Sigmoid colon (tissue), 7 donors: ENCODE data around the gene ZNF576. TPM values are rescaled to one million over a fixed set of nuclear protein-coding genes. Genes with fewer than 3 reads are reported as not detected.

Experiments used
- DNase-seq: peaks from one replicate; pipeline ENCODE4 v3.0.0-alpha.2; 2019
- H3K27ac ChIP-seq, 4 donors: fragments of 200-600 bp; sonication (generic); one replicate each; pipeline ENCODE4 v1.5.1; 2016 to 2019; ENCODE audit warnings: mild to moderate bottlenecking in 1 of 4
- H3K27me3 ChIP-seq, 3 donors: fragments of 200-600 bp; sonication (generic); one replicate each; pipeline ENCODE4 v1.5.1; 2019; ENCODE audit warnings: mild to moderate bottlenecking in 1 of 3
- H3K36me3 ChIP-seq, 4 donors: fragments of 200-600 bp; sonication (generic); one replicate each; pipeline ENCODE4 v1.5.1; 2016 to 2019
- H3K4me1 ChIP-seq, 4 donors: fragments of 200-600 bp; sonication (generic); one replicate each; pipeline ENCODE4 v1.5.1; 2017 to 2019
- H3K4me3 ChIP-seq, 4 donors: fragments of 200-600 bp; sonication (generic); one replicate each; pipeline ENCODE4 v1.5.1; 2017 to 2019; ENCODE audit warnings: mild to moderate bottlenecking in 2 of 4, moderate library complexity in 1 of 4
- H3K9me3 ChIP-seq, 4 donors: fragments of 200-600 bp in 3 of 4; sonication (generic) in 3 of 4; one replicate each; pipeline versions ENCODE4 v1.5.1 to v1.6.1; 2013 to 2019
- CTCF ChIP-seq, 4 experiments: fragments of 450-650 bp in 3 of 4; fragments of 200-600 bp in 1 of 4; IDR thresholded peaks; one replicate each; pipeline ENCODE4 v1.5.1; 2016 to 2019; ENCODE audit warnings: antibody characterized with exemption in 4 of 4, mild to moderate bottlenecking in 3 of 4, moderate library complexity in 2 of 4
- EP300 ChIP-seq, 4 donors: sonication (generic); formaldehyde crosslinking; IDR thresholded peaks; one replicate each; pipeline ENCODE4 v1.6.1; 2017; ENCODE audit warnings: antibody characterized with exemption in 4 of 4
- POLR2A ChIP-seq, 2 donors: fragments of 450-650 bp; IDR thresholded peaks; one replicate each; pipeline ENCODE4 v1.6.1; 2016; ENCODE audit warnings: antibody characterized with exemption in 2 of 2, mild to moderate bottlenecking in 2 of 2, moderate library complexity in 2 of 2
- POLR2AphosphoS5 ChIP-seq, 4 donors: sonication (generic); formaldehyde crosslinking; IDR thresholded peaks; one replicate each; pipeline ENCODE4 v1.6.1; 2017; ENCODE audit warnings: antibody characterized with exemption in 4 of 4
- WGBS, 2 donors: extraction: QIAGEN DNeasy Blood & Tissue Kit; methylation state at CpG; one replicate each; pipeline ENCODE4 v1.1.7; 2013; 5-methylcytosine and 5-hydroxymethylcytosine counted together
- intact Hi-C: fragments of 100-400 bp; cut with DNase I; formaldehyde crosslinking; loops from one replicate; pipeline ENCODE4 v1.15.1; 2023
- polyA plus RNA-seq, 3 donors: library from polyadenylated mRNA; stranded (reverse); fragments of 200-250 nt; gene quantifications; one replicate each; pipeline ENCODE4 v1.2.3, GENCODE V29; 2013
- total RNA-seq, 4 donors: library from RNA; depleted of rRNA; stranded (reverse); fragments of >200 nt; gene quantifications; one replicate each; pipeline ENCODE4 v1.1.0, GENCODE V29; 2016
- donor health status: healthy with polysubstance abuse.
- donor health status: Bipolar disorder and iron deficiency.
- donor health status: healthy.

Gene ZNF576
- total and polyA plus RNA-seq, 7 donors = 12.1 to 23.3 (median 16.1) TPM

GRCh38 chr19:43623889-43624670 is 27.7 kb downstream of the ZNF576 start:
- H3K27me3 ChIP-seq = no peaks in the 10 kb centered on the region
- H3K4me1 ChIP-seq = peaks cover 0 to 12% (median 9%) of the 10 kb centered on the region in 4 donors
- H3K36me3 ChIP-seq = peaks cover 0 to 14% (median 0%) of the 10 kb centered on the region in 4 donors
- H3K4me3 ChIP-seq = no peak overlapping the region
- no peak for TF ChIP-seq EP300 (IDR thresholded peaks at IDR 0.05)
- TF ChIP-seq POLR2AphosphoS5 (IDR thresholded peaks at IDR 0.05) = no peak
- no peak for TF ChIP-seq POLR2A (IDR thresholded peaks at IDR 0.05)
- intact Hi-C loops = no loop called here
- no peak for DNase-seq
- 84 to 90% methylated on average over 35 of the region's 35 CpGs for WGBS, 2 donors
- H3K9me3 ChIP-seq = no peaks in the 10 kb centered on the region
- H3K27ac ChIP-seq = no peak overlapping the region

- DNase-seq = no peak
- H3K27ac ChIP-seq = no peak overlapping the region
- no peak overlapping the region for H3K4me3 ChIP-seq
- peaks cover 0 to 14% (median 0%) of the 10 kb centered on the region in 4 donors for H3K36me3 ChIP-seq
- H3K27me3 ChIP-seq = no peaks in the 10 kb centered on the region
- H3K4me1 ChIP-seq = peaks cover 0 to 9% (median 9%) of the 10 kb centered on the region in 4 donors
- TF ChIP-seq CTCF (IDR thresholded peaks at IDR 0.05) (no peak), EP300 (IDR thresholded peaks at IDR 0.05) (no peak), POLR2AphosphoS5 (IDR thresholded peaks at IDR 0.05) (no peak), POLR2A (IDR thresholded peaks at IDR 0.05) (no peak)
- intact Hi-C loops = no loop called here
- H3K9me3 ChIP-seq = no peaks in the 10 kb centered on the region
- WGBS, 2 donors = 13 to 29% methylated on average over 30 of the region's 30 CpGs
Observed at GRCh38 chr19:43624933-43625332, 28.5 kb downstream of the ZNF576 start.

- H3K4me3 ChIP-seq = no peak overlapping the region
- no peak for DNase-seq
- no peak for TF ChIP-seq CTCF (IDR thresholded peaks at IDR 0.05)
- no peak for TF ChIP-seq EP300 (IDR thresholded peaks at IDR 0.05)
- no peak for TF ChIP-seq POLR2AphosphoS5 (IDR thresholded peaks at IDR 0.05)
- no peak for TF ChIP-seq POLR2A (IDR thresholded peaks at IDR 0.05)
- no peaks in the 10 kb centered on the region for H3K27me3 ChIP-seq
- no peaks in the 10 kb centered on the region for H3K4me1 ChIP-seq
- H3K9me3 ChIP-seq = no peaks in the 10 kb centered on the region
- H3K27ac ChIP-seq = no peak overlapping the region
- 68 to 72% methylated on average over 32 of the region's 32 CpGs for WGBS, 2 donors
- peaks cover 0 to 14% (median 0%) of the 10 kb centered on the region in 4 donors for H3K36me3 ChIP-seq
- intact Hi-C loops = no loop called here
Observed at GRCh38 chr19:43625918-43626579, 29.7 kb downstream of the ZNF576 start.

- Histone ChIP-seq H3K27ac (no peak overlapping the region), H3K36me3 (peaks cover 0 to 14% (median 0%) of the 10 kb centered on the region in 4 donors), H3K4me3 (no peak overlapping the region), H3K27me3 (no peaks in the 10 kb centered on the region), H3K4me1 (no peaks in the 10 kb centered on the region), H3K9me3 (no peaks in the 10 kb centered on the region)
- intact Hi-C loops = no loop called here
- 55 to 74% methylated on average over 17 of the region's 17 CpGs for WGBS, 2 donors
- DNase-seq = no peak
- no peak for TF ChIP-seq CTCF (IDR thresholded peaks at IDR 0.05)
- no peak for TF ChIP-seq POLR2A (IDR thresholded peaks at IDR 0.05)
- TF ChIP-seq EP300 (IDR thresholded peaks at IDR 0.05) = no peak
- TF ChIP-seq POLR2AphosphoS5 (IDR thresholded peaks at IDR 0.05) = no peak
Observed at GRCh38 chr19:43626838-43627237, 30.4 kb downstream of the ZNF576 start.

- intact Hi-C loops = no loop called here
- Histone ChIP-seq H3K27ac (no peak overlapping the region), H3K4me3 (no peak overlapping the region), H3K4me1 (no peaks in the 10 kb centered on the region), H3K9me3 (no peaks in the 10 kb centered on the region), H3K27me3 (no peaks in the 10 kb centered on the region), H3K36me3 (peaks cover 0 to 14% (median 0%) of the 10 kb centered on the region in 4 donors)
- TF ChIP-seq POLR2AphosphoS5 (IDR thresholded peaks at IDR 0.05) (no peak), EP300 (IDR thresholded peaks at IDR 0.05) (no peak), CTCF (IDR thresholded peaks at IDR 0.05) (no peak), POLR2A (IDR thresholded peaks at IDR 0.05) (no peak)
- WGBS, 2 donors = 92% methylated on average over 3 of the region's 3 CpGs
- no peak for DNase-seq
Observed at GRCh38 chr19:43628646-43629326, 32.4 kb downstream of the ZNF576 start.
